ENCODE results near the gene TMEM244. TPM values are rescaled to one million over a fixed set of nuclear protein-coding genes. Genes with fewer than 3 reads are reported as not detected.

The TMEM244 gene
- total RNA-seq, 2 donors from 2014 or later, result not detected

DNA sequence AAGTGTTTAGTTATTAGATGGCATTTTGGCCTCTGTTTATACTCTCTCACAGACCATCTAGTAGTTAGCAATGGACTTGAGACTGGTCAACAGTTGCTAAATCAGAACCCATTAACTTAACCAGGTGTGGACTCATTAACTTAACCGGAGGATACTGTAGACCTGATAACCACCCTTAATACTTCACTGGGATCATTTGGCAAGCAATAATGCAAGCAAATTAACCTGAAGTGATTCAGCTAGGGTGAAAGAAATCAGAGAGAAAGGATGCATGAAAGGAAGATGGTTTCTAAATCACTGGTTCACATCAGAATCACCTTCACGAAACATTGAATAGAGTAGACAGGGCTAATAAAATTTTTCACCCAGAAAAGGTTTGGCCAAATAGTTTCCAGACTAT, 73.3 kb downstream of the TMEM244 start:
- no peaks in the 10 kb centered on the region for H3K27me3 ChIP-seq

DNA sequence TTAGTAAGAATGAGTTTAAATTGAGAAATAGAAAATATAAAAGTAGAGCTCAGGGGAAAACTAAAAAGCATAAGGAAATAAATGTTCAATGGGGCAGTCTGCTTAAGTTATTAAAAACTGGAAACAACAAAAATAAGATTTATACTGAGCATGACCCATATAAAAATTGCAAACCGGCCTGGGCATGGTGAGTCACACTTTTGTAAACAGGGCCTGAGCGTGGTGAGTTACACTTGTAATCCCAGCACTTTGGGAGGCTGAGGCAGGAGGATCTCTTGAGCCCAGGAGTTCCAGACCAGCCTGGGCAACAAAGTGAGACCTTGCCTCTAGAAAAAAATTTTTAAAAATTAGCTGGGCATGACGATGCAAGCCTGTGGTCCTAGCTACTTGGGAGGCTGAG, 74.6 kb downstream of the TMEM244 start:
- no peaks in the 10 kb centered on the region for H3K9me3 ChIP-seq
- no peaks in the 10 kb centered on the region for H3K36me3 ChIP-seq
- no peak overlapping the region for H3K4me3 ChIP-seq
- H3K27ac ChIP-seq, result no peak overlapping the region
- no peaks in the 10 kb centered on the region for H3K27me3 ChIP-seq
- TF ChIP-seq, protein P1, sequence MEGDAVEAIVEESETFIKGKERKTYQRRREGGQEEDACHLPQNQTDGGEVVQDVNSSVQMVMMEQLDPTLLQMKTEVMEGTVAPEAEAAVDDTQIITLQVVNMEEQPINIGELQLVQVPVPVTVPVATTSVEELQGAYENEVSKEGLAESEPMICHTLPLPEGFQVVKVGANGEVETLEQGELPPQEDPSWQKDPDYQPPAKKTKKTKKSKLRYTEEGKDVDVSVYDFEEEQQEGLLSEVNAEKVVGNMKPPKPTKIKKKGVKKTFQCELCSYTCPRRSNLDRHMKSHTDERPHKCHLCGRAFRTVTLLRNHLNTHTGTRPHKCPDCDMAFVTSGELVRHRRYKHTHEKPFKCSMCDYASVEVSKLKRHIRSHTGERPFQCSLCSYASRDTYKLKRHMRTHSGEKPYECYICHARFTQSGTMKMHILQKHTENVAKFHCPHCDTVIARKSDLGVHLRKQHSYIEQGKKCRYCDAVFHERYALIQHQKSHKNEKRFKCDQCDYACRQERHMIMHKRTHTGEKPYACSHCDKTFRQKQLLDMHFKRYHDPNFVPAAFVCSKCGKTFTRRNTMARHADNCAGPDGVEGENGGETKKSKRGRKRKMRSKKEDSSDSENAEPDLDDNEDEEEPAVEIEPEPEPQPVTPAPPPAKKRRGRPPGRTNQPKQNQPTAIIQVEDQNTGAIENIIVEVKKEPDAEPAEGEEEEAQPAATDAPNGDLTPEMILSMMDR (IDR thresholded peaks at IDR 0.05), result no peak
- no peak for DNase-seq (ENCODE audit: low spot score)
- no peaks in the 10 kb centered on the region for H3K4me1 ChIP-seq

More for the DNA sequence above, 73.3 kb downstream of the TMEM244 start:
- no peaks in the 10 kb centered on the region for H3K36me3 ChIP-seq
- no peak overlapping the region for H3K27ac ChIP-seq
- no peaks in the 10 kb centered on the region for H3K9me3 ChIP-seq
- no peak overlapping the region for H3K4me3 ChIP-seq
- no peaks in the 10 kb centered on the region for H3K4me1 ChIP-seq
- TF ChIP-seq, protein P1 (IDR thresholded peaks at IDR 0.05), result no peak
- DNase-seq (ENCODE audit: low spot score), result no peak

DNA sequence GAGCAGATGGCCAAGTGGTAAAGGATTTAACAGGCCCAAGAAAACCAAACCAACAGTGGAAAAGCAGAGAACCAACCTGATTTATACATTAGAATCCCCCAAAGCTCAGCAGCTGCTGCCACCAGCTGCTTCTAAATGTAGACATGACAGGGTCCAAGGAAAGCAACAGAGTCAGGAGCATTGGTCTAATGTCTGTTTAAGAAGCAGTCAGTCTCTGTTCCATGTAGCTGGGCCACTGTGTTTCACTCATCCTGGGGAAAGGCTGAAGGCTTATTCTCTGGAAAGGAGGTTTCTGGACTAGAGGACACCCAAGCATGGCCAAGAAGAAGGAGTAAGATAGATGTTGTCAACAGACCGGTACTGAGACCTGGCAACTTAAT, 75.4 kb downstream of the TMEM244 start:
- no peaks in the 10 kb centered on the region for H3K4me1 ChIP-seq

DNA sequence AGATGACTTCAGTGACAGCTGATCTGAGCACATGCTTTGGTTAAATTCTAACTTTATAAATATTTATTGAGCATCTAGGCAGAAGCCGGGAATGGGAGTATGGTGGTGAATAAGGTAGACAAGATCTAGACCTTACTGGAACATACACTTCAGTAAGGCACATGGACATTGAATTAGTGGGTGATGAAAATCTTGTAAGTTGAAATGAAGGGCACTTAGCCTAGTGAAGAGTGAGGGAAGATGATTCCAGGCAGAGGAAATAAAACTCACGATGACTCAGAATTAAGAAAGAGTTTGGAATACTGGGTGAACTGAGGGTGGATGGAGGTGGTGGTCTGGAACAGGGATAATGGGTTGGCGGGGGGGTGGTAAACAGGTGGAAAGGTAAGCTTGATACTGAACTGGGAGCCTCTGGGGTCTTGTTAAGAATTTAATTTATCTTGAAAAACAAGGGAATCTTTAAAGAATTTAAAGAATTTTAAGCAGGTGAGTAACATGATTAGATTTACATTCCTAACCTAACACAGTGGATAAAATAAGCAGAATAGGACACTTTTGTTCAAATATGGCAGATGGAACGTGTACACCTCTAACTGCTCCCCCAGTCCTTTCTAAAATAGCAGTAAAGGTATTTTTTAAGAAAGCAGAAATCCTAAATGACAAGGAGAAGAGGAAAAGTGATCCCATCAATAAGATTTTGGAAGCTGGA, 75.9 kb downstream of the TMEM244 start:
- no peaks in the 10 kb centered on the region for H3K27me3 ChIP-seq
- no peak overlapping the region for H3K4me3 ChIP-seq
- no peak for DNase-seq (ENCODE audit: low spot score)
- no peak overlapping the region for H3K27ac ChIP-seq
- TF ChIP-seq, protein P1 (IDR thresholded peaks at IDR 0.05), result no peak
- no peaks in the 10 kb centered on the region for H3K4me1 ChIP-seq
- H3K36me3 ChIP-seq, result no peaks in the 10 kb centered on the region
- no peaks in the 10 kb centered on the region for H3K9me3 ChIP-seq

More for the DNA sequence above, 75.4 kb downstream of the TMEM244 start:
- TF ChIP-seq, protein P1 (IDR thresholded peaks at IDR 0.05), result no peak
- Histone ChIP-seq H3K36me3 (no peaks in the 10 kb centered on the region), H3K4me3 (no peak overlapping the region), H3K27me3 (no peaks in the 10 kb centered on the region), H3K27ac (no peak overlapping the region), H3K9me3 (no peaks in the 10 kb centered on the region)
- no peak for DNase-seq (ENCODE audit: low spot score)

Other genes with a start within 250 kb of the TMEM244 start
- gene ARHGAP18, start 151.1 kb downstream of the TMEM244 start, total RNA-seq, result 10 to 100 TPM in 1 of 2 donors, 1 to 10 TPM in 1; 7.1 to 11.2 TPM
- 1 to 10 TPM; 1.8 to 3.1 TPM for gene L3MBTL3, start 157.3 kb upstream of the TMEM244 start, total RNA-seq

Measured in right atrium auricular region (tissue), 2 donors.